DOHH2 (cell line): ENCODE measurements around the gene NAALADL2.

Experiments used
- H3F3A ChIP-seq: fragments of 200-600 bp; sonication (generic), shearing (Covaris generic); 2 replicates; pipeline ENCODE4 v1.6.0; 2016; ENCODE audit warnings: antibody characterized with exemption, mild to moderate bottlenecking; ENCODE audit not compliant: control insufficient read depth, insufficient read depth
- H3K27ac ChIP-seq: fragments of 200-600 bp; sonication (generic); 2 replicates; pipeline ENCODE4 v1.5.1; 2014; ENCODE audit warnings: low read depth, mild to moderate bottlenecking, low read length, moderate library complexity
- H3K27me3 ChIP-seq: fragments of 200-600 bp; sonication (generic); 2 replicates; pipeline ENCODE4 v1.6.1; 2014; ENCODE audit warnings: mild to moderate bottlenecking, low read length, mixed read lengths; ENCODE audit not compliant: control insufficient read depth
- H3K36me3 ChIP-seq: fragments of 200-600 bp; sonication (generic); 2 replicates; pipeline ENCODE4 v1.6.1; 2014; ENCODE audit warnings: mild to moderate bottlenecking, low read length, moderate library complexity, mixed read lengths; ENCODE audit not compliant: control insufficient read depth
- H3K4me1 ChIP-seq: fragments of 200-600 bp; sonication (generic); 2 replicates; pipeline ENCODE4 v1.6.1; 2014; ENCODE audit warnings: mild to moderate bottlenecking, low read length, mixed read lengths; ENCODE audit not compliant: control insufficient read depth
- H3K4me2 ChIP-seq: fragments of 200-600 bp; sonication (generic); 2 replicates; pipeline ENCODE4 v1.6.0; 2014; ENCODE audit warnings: mild to moderate bottlenecking, low read length, moderate library complexity
- H3K4me3 ChIP-seq: fragments of 200-600 bp; sonication (generic); 2 replicates; pipeline ENCODE4 v1.5.1; 2014; ENCODE audit warnings: mild to moderate bottlenecking, low read length, mixed read lengths
- H3K79me2 ChIP-seq: fragments of 200-600 bp; sonication (generic); 2 replicates; pipeline ENCODE4 v1.6.1; 2014; ENCODE audit warnings: mild to moderate bottlenecking, low read length, mixed read lengths; ENCODE audit not compliant: control insufficient read depth
- H3K9me2 ChIP-seq: fragments of 200-600 bp; sonication (generic); replicated peaks from 2 replicates; pipeline ENCODE4 v1.6.1; 2014; ENCODE audit warnings: mild to moderate bottlenecking, low read length, mixed read lengths; ENCODE audit not compliant: control insufficient read depth
- H3K9me3 ChIP-seq: fragments of 200-600 bp; sonication (generic); 2 replicates; pipeline ENCODE4 v1.6.1; 2014; ENCODE audit warnings: antibody characterized with exemption, low read length, mixed read lengths; ENCODE audit not compliant: control insufficient read depth, insufficient read depth
- H4K20me1 ChIP-seq: fragments of 200-600 bp; sonication (generic); 2 replicates; pipeline ENCODE4 v1.6.0; 2014; ENCODE audit warnings: low read depth, mild to moderate bottlenecking, antibody characterized with exemption, low read length, moderate library complexity; ENCODE audit not compliant: control insufficient read depth, insufficient read depth
- CTCF ChIP-seq: fragments of 200-600 bp; sonication (generic); IDR thresholded peaks from one replicate; pipeline ENCODE4 v1.5.1; 2014; ENCODE audit warnings: antibody characterized with exemption, mild to moderate bottlenecking, low read depth, low read length; ENCODE audit not compliant: poor library complexity, severe bottlenecking
- EZH2phosphoT487 ChIP-seq: fragments of 200-600 bp; sonication (generic); IDR thresholded peaks from 2 replicates; pipeline ENCODE4 v1.6.1; 2017; ENCODE audit warnings: borderline replicate concordance, mild to moderate bottlenecking, antibody characterized with exemption, low read length, moderate library complexity, mixed read lengths

NAALADL2 gene

DNA sequence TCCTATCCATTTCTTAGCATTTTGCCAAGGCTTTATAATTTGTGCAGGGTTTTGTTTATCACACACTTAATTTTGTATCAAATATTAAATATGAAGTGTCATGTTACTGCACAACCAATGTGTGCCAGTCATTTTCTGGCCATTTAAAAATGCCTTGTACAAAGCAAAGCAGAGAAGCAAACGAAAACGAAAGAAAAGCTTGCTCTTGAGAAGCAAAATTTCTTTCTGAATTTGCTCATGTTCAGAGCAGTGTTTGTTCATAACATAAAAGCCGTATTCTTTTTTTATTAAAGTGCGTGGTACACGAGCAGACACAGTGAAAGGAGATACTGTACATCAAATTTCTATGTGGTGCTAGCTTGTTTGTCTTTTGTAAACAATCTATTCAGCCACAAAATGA is 792.6 kb downstream of the NAALADL2 start:
- TF ChIP-seq CTCF, result no peak
- TF ChIP-seq EZH2phosphoT487, result no peak
- H3K9me3 ChIP-seq, result no peaks in the 10 kb centered on the region
- H3K27me3 ChIP-seq, result no peaks in the 10 kb centered on the region
- H3K4me3 ChIP-seq, result no peak overlapping the region
- H3F3A ChIP-seq, result no peaks in the 10 kb centered on the region
- H3K79me2 ChIP-seq, result no peaks in the 10 kb centered on the region
- no peaks in the 10 kb centered on the region for H3K9me2 ChIP-seq
- H3K4me2 ChIP-seq, result no peak overlapping the region
- no peak overlapping the region for H3K27ac ChIP-seq
- H3K4me1 ChIP-seq, result no peaks in the 10 kb centered on the region
- H4K20me1 ChIP-seq, result no peaks in the 10 kb centered on the region
- no peaks in the 10 kb centered on the region for H3K36me3 ChIP-seq

GRCh38 chr3:175655351-175655750 is 796.2 kb downstream of the NAALADL2 start:
- Histone ChIP-seq H3K4me3 (no peak overlapping the region), H3K27ac (no peak overlapping the region), H3K9me3 (no peaks in the 10 kb centered on the region), H3K36me3 (no peaks in the 10 kb centered on the region), H3F3A (no peaks in the 10 kb centered on the region), H3K4me2 (no peak overlapping the region), H3K9me2 (no peaks in the 10 kb centered on the region), H3K27me3 (no peaks in the 10 kb centered on the region), H3K4me1 (no peaks in the 10 kb centered on the region), H4K20me1 (no peaks in the 10 kb centered on the region), H3K79me2 (no peaks in the 10 kb centered on the region)
- TF ChIP-seq CTCF (no peak), EZH2phosphoT487 (no peak)

GRCh38 chr3:175656461-175656860 is 797.3 kb downstream of the NAALADL2 start:
- Histone ChIP-seq H3K4me2 (no peak overlapping the region), H3K4me1 (no peaks in the 10 kb centered on the region), H3K27ac (no peak overlapping the region), H3K4me3 (no peak overlapping the region), H3K9me3 (no peaks in the 10 kb centered on the region), H3F3A (no peaks in the 10 kb centered on the region), H3K9me2 (no peaks in the 10 kb centered on the region), H3K27me3 (no peaks in the 10 kb centered on the region), H4K20me1 (no peaks in the 10 kb centered on the region), H3K79me2 (no peaks in the 10 kb centered on the region), H3K36me3 (no peaks in the 10 kb centered on the region)
- no peak for TF ChIP-seq EZH2phosphoT487
- no peak for TF ChIP-seq CTCF
